Fibroblast of the aortic adventitia (primary cell): ENCODE measurements around the gene HBS1L. TPM values are rescaled to one million over a fixed set of nuclear protein-coding genes. Genes with fewer than 3 reads are reported as not detected.

Experiments used
- DNase-seq: peaks from one replicate; pipeline ENCODE4 v3.0.0-alpha.2; 2010; ENCODE audit warnings: low read depth
- H3K4me3 ChIP-seq: 2 replicates; pipeline ENCODE4 v1.5.1; 2011; ENCODE audit warnings: low read depth, mild to moderate bottlenecking, control low read depth, low read length, moderate library complexity
- total RNA-seq: library from RNA; depleted of rRNA; stranded (reverse); fragments of >200 nt; gene quantifications from 2 replicates; pipeline ENCODE4 v1.2.3, GENCODE V29; 2012; ENCODE audit warnings: low replicate concordance
- TF ChIP-seq, protein P1 (sequence below): IDR thresholded peaks from 2 replicates; pipeline ENCODE4 v1.5.1; 2011; ENCODE audit warnings: mild to moderate bottlenecking, low read length, control low read depth, inconsistent platforms; ENCODE audit not compliant: insufficient read depth

The HBS1L gene
- total RNA-seq, 1 donor, result 141 TPM

GRCh38 chr6:135075018-135075417 lies 20.4 kb upstream of the HBS1L start:
- TF ChIP-seq, protein P1, sequence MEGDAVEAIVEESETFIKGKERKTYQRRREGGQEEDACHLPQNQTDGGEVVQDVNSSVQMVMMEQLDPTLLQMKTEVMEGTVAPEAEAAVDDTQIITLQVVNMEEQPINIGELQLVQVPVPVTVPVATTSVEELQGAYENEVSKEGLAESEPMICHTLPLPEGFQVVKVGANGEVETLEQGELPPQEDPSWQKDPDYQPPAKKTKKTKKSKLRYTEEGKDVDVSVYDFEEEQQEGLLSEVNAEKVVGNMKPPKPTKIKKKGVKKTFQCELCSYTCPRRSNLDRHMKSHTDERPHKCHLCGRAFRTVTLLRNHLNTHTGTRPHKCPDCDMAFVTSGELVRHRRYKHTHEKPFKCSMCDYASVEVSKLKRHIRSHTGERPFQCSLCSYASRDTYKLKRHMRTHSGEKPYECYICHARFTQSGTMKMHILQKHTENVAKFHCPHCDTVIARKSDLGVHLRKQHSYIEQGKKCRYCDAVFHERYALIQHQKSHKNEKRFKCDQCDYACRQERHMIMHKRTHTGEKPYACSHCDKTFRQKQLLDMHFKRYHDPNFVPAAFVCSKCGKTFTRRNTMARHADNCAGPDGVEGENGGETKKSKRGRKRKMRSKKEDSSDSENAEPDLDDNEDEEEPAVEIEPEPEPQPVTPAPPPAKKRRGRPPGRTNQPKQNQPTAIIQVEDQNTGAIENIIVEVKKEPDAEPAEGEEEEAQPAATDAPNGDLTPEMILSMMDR, result no peak
- no peak overlapping the region for H3K4me3 ChIP-seq
- DNase-seq, result no peak

- DNase-seq, result no peak
- H3K4me3 ChIP-seq, result no peak overlapping the region
- TF ChIP-seq, protein P1, result no peak
Measured at GRCh38 chr6:135073756-135074393, 19.3 kb upstream of the HBS1L start.

DNA sequence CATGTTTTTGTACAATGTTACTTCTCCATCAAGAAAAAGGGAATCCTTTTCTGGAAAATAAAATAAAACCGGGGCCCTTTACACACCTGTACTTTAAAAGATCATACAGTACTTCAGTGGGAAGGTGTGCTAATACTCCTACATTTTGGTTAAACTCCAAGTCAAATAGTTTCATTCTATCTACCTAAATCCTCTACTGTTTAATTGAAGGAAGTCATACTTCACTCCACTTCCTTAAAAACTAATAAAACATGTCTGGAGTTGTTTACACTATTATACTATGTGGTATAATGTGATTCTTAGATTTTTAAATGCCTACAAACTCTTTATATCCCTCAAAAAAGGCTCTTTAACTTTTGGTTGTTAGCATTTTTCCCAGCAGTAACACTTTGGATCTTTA lies 18.6 kb upstream of the HBS1L start:
- no peak overlapping the region for H3K4me3 ChIP-seq
- DNase-seq, result no peak
- TF ChIP-seq, protein P1, result no peak

- no peak for DNase-seq
- TF ChIP-seq, protein P1, result no peak
- H3K4me3 ChIP-seq, result no peak overlapping the region
Measured at GRCh38 chr6:135072753-135073152, 18.1 kb upstream of the HBS1L start.

DNA sequence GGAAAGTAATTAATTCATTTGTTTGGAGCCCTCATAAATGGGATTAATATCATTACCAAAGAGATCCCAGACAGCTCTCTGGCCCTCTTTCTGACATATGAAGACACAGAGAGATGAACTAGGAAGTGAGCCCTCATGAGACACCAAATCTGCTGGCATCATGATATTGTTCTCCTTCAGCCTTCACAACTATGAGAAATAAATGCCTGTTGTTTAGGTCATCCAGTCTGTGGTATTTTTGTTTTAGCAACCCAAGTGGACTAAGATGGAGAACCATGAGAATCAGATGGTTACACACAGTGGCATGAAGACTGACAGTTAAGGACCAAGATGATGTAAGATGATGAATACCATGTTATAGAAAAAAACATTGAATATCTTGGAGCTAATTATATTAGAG lies 16.9 kb upstream of the HBS1L start:
- TF ChIP-seq, protein P1, result no peak
- H3K4me3 ChIP-seq, result no peak overlapping the region
- DNase-seq, result no peak

DNA sequence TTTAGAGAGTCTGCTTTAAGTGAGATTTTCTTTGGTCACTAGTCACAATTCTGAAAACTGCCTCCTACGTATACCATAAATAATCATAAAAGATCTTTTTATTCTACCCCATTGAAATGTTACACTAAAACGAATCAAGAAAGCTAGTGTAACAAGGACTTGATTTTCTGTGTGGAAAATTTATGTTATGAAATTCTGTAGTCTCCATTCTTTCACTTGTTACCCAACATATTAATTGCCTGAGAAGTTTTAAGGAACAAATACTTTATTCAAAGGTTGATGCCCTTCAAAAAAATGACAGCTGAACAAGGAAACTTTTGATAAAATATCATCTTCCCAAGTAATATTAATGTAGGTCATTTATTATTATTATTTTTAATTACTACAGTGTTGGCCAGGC lies 13.3 kb upstream of the HBS1L start:
- no peak overlapping the region for H3K4me3 ChIP-seq
- TF ChIP-seq, protein P1, result no peak
- no peak for DNase-seq

- H3K4me3 ChIP-seq, result no peak overlapping the region
- TF ChIP-seq, protein P1, result no peak
- DNase-seq, result no peak
Measured at GRCh38 chr6:135066806-135067205, 12.2 kb upstream of the HBS1L start.
